OCI-LY1 (cell line): ENCODE results near the gene FBXO36.

Source experiments
- H2AFZ ChIP-seq: fragments of 200-600 bp; sonication (generic), shearing (Covaris generic); 2 replicates; pipeline ENCODE4 v1.6.0; 2014; ENCODE audit warnings: antibody characterized with exemption, mild to moderate bottlenecking, low read length
- H3F3A ChIP-seq: fragments of 200-600 bp; sonication (generic), shearing (Covaris generic); 2 replicates; pipeline ENCODE4 v1.6.0; 2014; ENCODE audit warnings: mild to moderate bottlenecking, antibody characterized with exemption, low read length, moderate library complexity; ENCODE audit not compliant: insufficient read depth
- H3K27ac ChIP-seq: fragments of 200-600 bp; sonication (generic); 2 replicates; pipeline ENCODE4 v1.5.1; 2014; ENCODE audit warnings: low read length, mixed run types, mild to moderate bottlenecking, low read depth; ENCODE audit not compliant: poor library complexity, severe bottlenecking
- H3K27me3 ChIP-seq: fragments of 200-600 bp; sonication (generic); 2 replicates; pipeline ENCODE4 v1.6.0; 2014; ENCODE audit warnings: antibody characterized with exemption, mild to moderate bottlenecking, low read length, moderate library complexity; ENCODE audit not compliant: insufficient read depth
- H3K36me3 ChIP-seq: fragments of 200-600 bp; sonication (generic); 2 replicates; pipeline ENCODE4 v1.6.1; 2014; ENCODE audit warnings: mild to moderate bottlenecking, antibody characterized with exemption, low read length, moderate library complexity, mixed read lengths; ENCODE audit not compliant: insufficient read depth
- H3K4me1 ChIP-seq: fragments of 200-600 bp; sonication (generic); 2 replicates; pipeline ENCODE4 v1.5.1; 2014; ENCODE audit warnings: mild to moderate bottlenecking, low read length, moderate library complexity; ENCODE audit not compliant: insufficient read depth, severe bottlenecking
- H3K4me2 ChIP-seq: fragments of 200-600 bp; sonication (generic), shearing (Covaris generic); 2 replicates; pipeline ENCODE4 v1.6.1; 2014; ENCODE audit warnings: low read length
- H3K4me3 ChIP-seq: fragments of 200-600 bp; sonication (generic); 2 replicates; pipeline ENCODE4 v1.5.1; 2014; ENCODE audit warnings: low read length, low read depth, mild to moderate bottlenecking, mixed read lengths; ENCODE audit not compliant: poor library complexity, severe bottlenecking
- H3K79me2 ChIP-seq: fragments of 200-600 bp; shearing (Covaris generic); 2 replicates; pipeline ENCODE4 v1.6.1; 2016; ENCODE audit warnings: mixed run types, low read length, mixed read lengths; ENCODE audit not compliant: insufficient read depth
- H3K9ac ChIP-seq: fragments of 200-600 bp; sonication (generic), shearing (Covaris generic); 2 replicates; pipeline ENCODE4 v1.6.1; 2014; ENCODE audit warnings: mild to moderate bottlenecking, low read length, mixed read lengths
- H3K9me2 ChIP-seq: fragments of 200-600 bp; sonication (generic), shearing (Covaris generic); 2 replicates; pipeline ENCODE4 v1.6.1; 2014; ENCODE audit warnings: low read depth, mild to moderate bottlenecking, low read length, mixed read lengths
- H3K9me3 ChIP-seq: fragments of 200-600 bp; shearing (Covaris generic); 2 replicates; pipeline ENCODE4 v1.6.1; 2014; ENCODE audit warnings: low read length, mixed read lengths
- H4K20me1 ChIP-seq: fragments of 200-600 bp; sonication (generic), shearing (Covaris generic); 2 replicates; pipeline ENCODE4 v1.6.0; 2016; ENCODE audit warnings: mild to moderate bottlenecking, low read length; ENCODE audit not compliant: insufficient read depth
- EZH2 ChIP-seq: fragments of 200-600 bp; sonication (generic), shearing (Covaris generic); IDR thresholded peaks from 2 replicates; pipeline ENCODE4 v1.8.0; 2017; ENCODE audit warnings: borderline replicate concordance, mixed run types, mild to moderate bottlenecking, antibody characterized with exemption, low read length, moderate library complexity, mixed read lengths
- TF ChIP-seq, protein P1 (sequence below): fragments of 200-600 bp; sonication (generic), shearing (Covaris generic); IDR thresholded peaks from 2 replicates; pipeline ENCODE4 v1.5.1; 2017; ENCODE audit warnings: mild to moderate bottlenecking, antibody characterized with exemption, low read length, moderate library complexity, mixed read lengths

Gene FBXO36

GRCh38 chr2:230023313-230023712 is 101.0 kb downstream of the FBXO36 start:
- no peaks in the 10 kb centered on the region for H3K4me1 ChIP-seq

GRCh38 chr2:230042195-230042594 is 119.9 kb downstream of the FBXO36 start:
- no peak overlapping the region for H2AFZ ChIP-seq
- no peak overlapping the region for H3K9ac ChIP-seq
- H3F3A ChIP-seq: no peaks in the 10 kb centered on the region
- no peak overlapping the region for H3K27ac ChIP-seq
- no peaks in the 10 kb centered on the region for H4K20me1 ChIP-seq
- H3K9me2 ChIP-seq: no peaks in the 10 kb centered on the region
- TF ChIP-seq, protein P1, sequence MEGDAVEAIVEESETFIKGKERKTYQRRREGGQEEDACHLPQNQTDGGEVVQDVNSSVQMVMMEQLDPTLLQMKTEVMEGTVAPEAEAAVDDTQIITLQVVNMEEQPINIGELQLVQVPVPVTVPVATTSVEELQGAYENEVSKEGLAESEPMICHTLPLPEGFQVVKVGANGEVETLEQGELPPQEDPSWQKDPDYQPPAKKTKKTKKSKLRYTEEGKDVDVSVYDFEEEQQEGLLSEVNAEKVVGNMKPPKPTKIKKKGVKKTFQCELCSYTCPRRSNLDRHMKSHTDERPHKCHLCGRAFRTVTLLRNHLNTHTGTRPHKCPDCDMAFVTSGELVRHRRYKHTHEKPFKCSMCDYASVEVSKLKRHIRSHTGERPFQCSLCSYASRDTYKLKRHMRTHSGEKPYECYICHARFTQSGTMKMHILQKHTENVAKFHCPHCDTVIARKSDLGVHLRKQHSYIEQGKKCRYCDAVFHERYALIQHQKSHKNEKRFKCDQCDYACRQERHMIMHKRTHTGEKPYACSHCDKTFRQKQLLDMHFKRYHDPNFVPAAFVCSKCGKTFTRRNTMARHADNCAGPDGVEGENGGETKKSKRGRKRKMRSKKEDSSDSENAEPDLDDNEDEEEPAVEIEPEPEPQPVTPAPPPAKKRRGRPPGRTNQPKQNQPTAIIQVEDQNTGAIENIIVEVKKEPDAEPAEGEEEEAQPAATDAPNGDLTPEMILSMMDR: no peak
- H3K4me3 ChIP-seq: no peak overlapping the region
- no peaks in the 10 kb centered on the region; the same call in 1 of the 2 replicates for H3K27me3 ChIP-seq
- no peaks in the 10 kb centered on the region for H3K79me2 ChIP-seq
- H3K36me3 ChIP-seq: no peaks in the 10 kb centered on the region
- no peaks in the 10 kb centered on the region for H3K4me1 ChIP-seq
- H3K4me2 ChIP-seq: no peak overlapping the region
- H3K9me3 ChIP-seq: no peaks in the 10 kb centered on the region

More at GRCh38 chr2:230023313-230023712, 101.0 kb downstream of the FBXO36 start:
- no peak overlapping the region for H3K27ac ChIP-seq
- no peak overlapping the region for H3K9ac ChIP-seq
- H3K9me3 ChIP-seq: no peaks in the 10 kb centered on the region
- TF ChIP-seq, protein P1: no peak
- no peak for TF ChIP-seq EZH2
- H3K4me2 ChIP-seq: no peak overlapping the region
- H3F3A ChIP-seq: no peaks in the 10 kb centered on the region
- H4K20me1 ChIP-seq: no peaks in the 10 kb centered on the region
- no peak overlapping the region for H3K4me3 ChIP-seq
- no peaks in the 10 kb centered on the region for H3K79me2 ChIP-seq
- H3K27me3 ChIP-seq: no peaks in the 10 kb centered on the region
- H3K9me2 ChIP-seq: no peaks in the 10 kb centered on the region
- H2AFZ ChIP-seq: no peak overlapping the region
- H3K36me3 ChIP-seq: no peaks in the 10 kb centered on the region

DNA sequence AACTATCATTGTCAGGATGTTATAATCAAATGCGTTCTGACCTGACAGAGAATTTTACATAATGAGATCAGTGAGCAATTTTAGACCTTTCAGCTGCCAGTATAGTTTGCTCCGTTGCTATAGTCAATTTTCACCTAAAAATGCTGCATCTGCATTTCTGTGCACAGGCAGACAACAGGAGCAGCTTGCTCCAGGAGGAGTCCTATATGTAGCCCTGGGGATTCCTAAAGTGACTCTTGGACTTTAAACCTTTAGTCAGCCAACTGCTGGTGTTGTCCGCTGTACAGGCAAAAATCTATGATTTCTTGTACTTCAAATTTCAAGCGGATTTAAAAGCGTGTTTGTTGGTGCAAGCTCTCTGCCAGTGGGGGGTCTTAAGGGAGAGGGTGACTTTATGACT is 120.7 kb downstream of the FBXO36 start:
- H3K4me1 ChIP-seq: no peaks in the 10 kb centered on the region
- H2AFZ ChIP-seq: no peak overlapping the region
- H3K27ac ChIP-seq: no peak overlapping the region
- H3K79me2 ChIP-seq: no peaks in the 10 kb centered on the region
- H3K36me3 ChIP-seq: no peaks in the 10 kb centered on the region
- H4K20me1 ChIP-seq: no peaks in the 10 kb centered on the region
- no peak overlapping the region for H3K4me2 ChIP-seq
- no peaks in the 10 kb centered on the region for H3K9me2 ChIP-seq
- no peaks in the 10 kb centered on the region for H3F3A ChIP-seq
- H3K9me3 ChIP-seq: no peaks in the 10 kb centered on the region
- no peaks in the 10 kb centered on the region; the same call in 1 of the 2 replicates for H3K27me3 ChIP-seq
- H3K9ac ChIP-seq: no peak overlapping the region
- H3K4me3 ChIP-seq: no peak overlapping the region
- no peak for TF ChIP-seq EZH2
- TF ChIP-seq, protein P1: no peak
